Bronchial epithelial cell (primary cell): ENCODE measurements around the gene ST6GALNAC6. TPM values are rescaled to one million over a fixed set of nuclear protein-coding genes. Genes with fewer than 3 reads are reported as not detected.

ENCODE experiments used
- DNase-seq: peaks from one replicate; pipeline ENCODE4 v3.0.0-alpha.2; 2010; ENCODE audit warnings: low read depth
- FAIRE-seq: peaks from 2 replicates; lab custom pipeline; 2011; peaks lifted over from hg19 to GRCh38; lab: Jason Lieb, UNC
- H3K27me3 ChIP-seq: 2 replicates; pipeline ENCODE4 v1.5.1; 2011; ENCODE audit warnings: low read length; ENCODE audit not compliant: control insufficient read depth, insufficient read depth
- H3K36me3 ChIP-seq: 2 replicates; pipeline ENCODE4 v1.5.1; 2011; ENCODE audit warnings: low read length; ENCODE audit not compliant: control insufficient read depth, insufficient read depth
- H3K4me3 ChIP-seq: 2 replicates; pipeline ENCODE4 v1.5.1; 2011; ENCODE audit warnings: mild to moderate bottlenecking, low read depth, low read length, control low read depth
- CTCF ChIP-seq: IDR thresholded peaks from 2 replicates; pipeline ENCODE4 v1.5.1; 2011; ENCODE audit warnings: mild to moderate bottlenecking, moderate library complexity, low read length, control low read depth, inconsistent platforms; ENCODE audit not compliant: insufficient read depth, severe bottlenecking
- total RNA-seq: library from RNA; depleted of rRNA; stranded (reverse); fragments of >200 nt; gene quantifications from 2 replicates; pipeline ENCODE4 v1.2.1, GENCODE V29; 2014

Gene ST6GALNAC6
- total RNA-seq, 1 donor from 2014 or later, result 18.4 TPM

GRCh38 chr9:127863191-127863621 lies 36.2 kb downstream of the ST6GALNAC6 start:
- no peak for TF ChIP-seq CTCF
- Histone ChIP-seq H3K4me3 (no peak overlapping the region), H3K27me3 (no peaks in the 10 kb centered on the region), H3K36me3 (peaks cover 3% of the 10 kb centered on the region)
- FAIRE-seq (no peak), DNase-seq (no peak)

- peaks cover 1% of the 10 kb centered on the region for H3K36me3 ChIP-seq
- FAIRE-seq, result no peak
- no peak overlapping the region for H3K4me3 ChIP-seq
- TF ChIP-seq CTCF, result no peak
- no peak for DNase-seq
- H3K27me3 ChIP-seq, result no peaks in the 10 kb centered on the region
These were observed 37.1 kb downstream of the ST6GALNAC6 start for GRCh38 chr9:127862075-127863011.

DNA sequence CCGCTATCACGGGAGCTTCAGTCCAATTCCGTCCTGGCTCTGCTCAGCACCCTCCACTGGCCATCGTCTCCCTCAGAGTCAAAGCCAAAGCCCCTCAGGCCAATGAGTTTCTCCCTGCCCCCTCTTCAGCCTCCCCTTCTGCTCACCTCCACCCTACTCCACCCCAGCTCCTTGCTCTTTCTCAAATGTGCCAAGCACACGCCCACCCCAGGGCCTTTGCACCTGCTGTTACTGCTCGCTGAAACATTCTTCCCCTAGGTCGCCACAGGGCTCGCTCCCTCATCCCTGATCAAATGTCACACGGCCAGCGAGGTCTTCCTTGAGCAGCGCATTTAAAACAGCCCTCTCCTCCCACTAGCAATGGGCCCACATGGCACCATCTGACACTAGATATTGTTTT lies 38.6 kb downstream of the ST6GALNAC6 start:
- no peak for FAIRE-seq
- H3K4me3 ChIP-seq, result no peak overlapping the region
- no peak for TF ChIP-seq CTCF
- H3K27me3 ChIP-seq, result no peaks in the 10 kb centered on the region
- DNase-seq, result no peak
- no peaks in the 10 kb centered on the region for H3K36me3 ChIP-seq

- Histone ChIP-seq H3K27me3 (no peaks in the 10 kb centered on the region), H3K4me3 (no peak overlapping the region), H3K36me3 (no peaks in the 10 kb centered on the region)
- TF ChIP-seq CTCF, result no peak
- DNase-seq (no peak), FAIRE-seq (no peak)
These were observed 39.1 kb downstream of the ST6GALNAC6 start for GRCh38 chr9:127860260-127860659.

- no peak for TF ChIP-seq CTCF
- Histone ChIP-seq H3K36me3 (no peaks in the 10 kb centered on the region), H3K27me3 (no peaks in the 10 kb centered on the region), H3K4me3 (no peak overlapping the region)
- no peak for FAIRE-seq
- DNase-seq, result no peak
These were observed 41.3 kb downstream of the ST6GALNAC6 start for GRCh38 chr9:127858041-127858512.
